Measurements from ENCODE around the gene GNAO1.

Gene GNAO1

DNA sequence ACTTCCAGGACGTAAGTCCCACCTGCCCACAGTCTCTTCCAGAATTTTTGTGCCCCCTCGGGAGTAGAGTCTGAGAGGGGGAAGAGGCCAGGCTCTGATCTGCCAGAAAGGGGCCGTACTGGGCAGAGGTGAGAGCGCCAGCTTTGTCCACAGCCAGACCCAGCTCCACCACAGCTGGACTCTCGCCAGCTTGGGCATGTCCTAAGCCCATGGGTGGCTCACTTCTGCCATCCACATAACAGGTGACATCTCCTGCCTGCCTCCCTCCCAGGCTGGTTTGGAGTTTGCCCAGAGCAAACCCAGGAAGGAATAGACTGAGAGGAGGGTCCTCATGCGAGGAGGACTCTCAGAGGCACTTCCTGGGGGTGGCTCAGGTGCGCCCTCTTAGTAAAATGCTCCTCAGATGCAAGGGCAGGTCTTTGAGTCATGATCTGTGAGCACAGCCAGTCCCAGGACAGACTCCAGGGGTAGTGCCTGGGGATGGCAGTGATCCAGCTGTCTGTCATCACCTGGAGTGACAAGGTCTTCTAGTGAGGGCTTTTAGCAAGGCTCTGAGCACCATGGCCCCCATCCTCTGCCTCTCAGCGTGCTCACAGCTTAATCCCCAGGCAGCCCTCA is 144.9 kb downstream of the GNAO1 start:
- DNase-seq (ENCODE audit: low spot score), result no peak

DNA sequence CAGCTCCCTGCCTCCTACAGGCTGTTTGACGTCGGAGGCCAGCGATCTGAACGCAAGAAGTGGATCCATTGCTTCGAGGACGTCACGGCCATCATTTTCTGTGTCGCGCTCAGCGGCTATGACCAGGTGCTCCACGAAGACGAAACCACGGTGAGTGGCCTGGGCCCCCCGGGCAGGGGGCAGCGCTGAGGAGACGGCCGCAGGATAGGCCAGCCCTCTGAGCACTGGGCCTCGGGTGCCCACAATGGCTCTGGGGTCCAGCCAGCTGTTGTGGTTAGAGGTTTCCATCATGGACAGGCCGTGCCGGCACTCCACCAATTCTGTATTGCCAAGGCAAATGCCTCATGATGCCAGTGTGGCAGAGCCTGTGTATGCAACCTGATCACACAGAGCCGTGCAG is 145.4 kb downstream of the GNAO1 start:
- no peak for DNase-seq (ENCODE audit: low spot score)

DNA sequence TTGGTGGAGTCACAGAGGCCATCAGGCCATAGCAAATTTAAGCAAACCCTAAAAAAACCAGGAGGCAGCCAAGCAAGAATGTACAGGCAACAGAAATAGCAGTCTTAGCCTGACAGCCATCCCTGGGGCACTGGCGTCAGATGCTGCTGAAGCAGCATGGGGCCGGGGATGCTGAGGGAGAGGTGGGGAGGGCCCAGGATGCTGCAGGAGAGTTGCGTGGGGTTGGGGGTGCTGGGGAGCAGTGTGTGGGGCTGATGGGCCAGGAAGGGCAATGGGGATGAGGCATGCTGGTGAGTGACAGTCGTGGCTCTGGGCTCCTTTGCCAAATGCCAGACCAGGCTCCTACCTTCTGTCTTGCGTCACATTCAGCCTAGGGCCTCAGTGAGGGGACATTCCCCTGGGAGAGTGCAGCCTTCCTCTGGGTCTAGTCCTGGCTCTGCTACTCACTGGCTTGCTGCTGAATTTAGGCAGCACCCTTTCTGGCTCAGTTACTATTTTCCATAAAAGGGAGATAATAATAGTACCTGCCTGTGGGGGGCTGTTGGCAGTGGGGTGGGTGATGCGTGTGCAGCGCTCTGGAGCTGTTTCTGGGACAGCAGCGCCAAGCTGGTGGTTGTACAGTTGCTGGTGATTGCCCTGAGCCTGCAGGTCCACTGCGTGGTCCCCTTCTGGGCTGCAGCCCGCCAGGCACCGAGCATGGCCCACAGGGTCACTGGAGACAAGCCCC is 146.0 kb downstream of the GNAO1 start:
- DNase-seq (ENCODE audit: low spot score), result no peak

DNA sequence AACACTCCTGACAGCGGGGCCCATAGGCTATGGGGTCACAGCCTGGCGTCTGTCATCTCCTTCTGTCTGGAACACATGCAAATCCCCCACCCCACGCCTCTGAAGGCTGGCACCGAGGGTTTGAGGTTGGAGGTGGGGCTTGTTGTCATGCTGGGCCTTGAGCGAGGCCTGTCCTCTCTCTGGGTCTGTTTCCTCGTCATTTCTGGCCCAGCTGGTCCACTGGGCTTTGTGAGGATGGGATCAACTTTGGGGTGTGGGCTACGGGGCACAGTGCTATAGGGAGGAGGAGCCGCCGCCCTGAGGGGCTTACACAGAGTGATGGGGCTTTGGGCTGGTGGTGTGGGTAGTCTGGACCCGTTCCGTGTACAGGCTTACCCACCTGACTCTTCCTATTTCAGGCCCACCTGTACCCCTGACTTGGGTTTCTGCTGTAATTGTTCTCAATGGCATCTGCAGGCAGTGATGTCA is 146.6 kb downstream of the GNAO1 start:
- no peak for DNase-seq (ENCODE audit: low spot score)

DNA sequence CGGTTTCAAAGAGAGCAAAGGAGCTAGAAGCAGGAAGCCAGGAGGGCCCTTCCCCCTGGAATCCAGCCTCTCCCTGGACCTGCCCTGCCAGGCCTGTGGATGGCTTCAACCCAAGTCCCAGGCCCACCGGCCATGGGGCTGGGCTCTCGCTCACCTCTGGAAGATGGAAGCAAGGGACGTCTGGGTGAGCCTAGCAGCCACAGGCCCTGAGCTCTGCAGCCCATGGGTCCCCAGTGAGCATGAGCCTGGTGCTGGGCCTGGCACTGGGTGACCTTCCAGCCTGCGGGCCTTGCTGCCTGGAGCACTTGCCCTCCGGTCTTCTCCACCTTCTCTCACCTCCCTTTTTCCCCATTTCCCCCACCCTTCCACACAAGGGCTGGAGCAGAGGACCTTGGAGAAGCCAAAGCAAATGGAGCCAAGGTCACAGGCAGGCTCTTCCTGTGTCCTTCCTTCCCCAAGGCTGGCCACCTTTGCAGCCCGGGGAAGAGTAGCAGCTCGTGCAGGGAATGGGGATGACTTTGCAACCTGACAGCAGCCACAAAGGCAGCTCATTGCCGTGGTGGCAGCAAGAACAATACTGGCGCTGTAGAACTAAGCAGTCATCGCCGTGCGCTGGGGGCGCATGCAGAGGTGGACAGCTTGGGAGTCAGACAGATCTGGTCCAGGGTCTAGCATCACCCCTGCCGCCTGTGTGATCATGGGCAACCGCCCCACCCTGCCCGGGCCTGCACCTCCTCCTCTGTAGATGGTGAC is 147.5 kb downstream of the GNAO1 start:
- DNase-seq (ENCODE audit: low spot score), result no peak

DNA sequence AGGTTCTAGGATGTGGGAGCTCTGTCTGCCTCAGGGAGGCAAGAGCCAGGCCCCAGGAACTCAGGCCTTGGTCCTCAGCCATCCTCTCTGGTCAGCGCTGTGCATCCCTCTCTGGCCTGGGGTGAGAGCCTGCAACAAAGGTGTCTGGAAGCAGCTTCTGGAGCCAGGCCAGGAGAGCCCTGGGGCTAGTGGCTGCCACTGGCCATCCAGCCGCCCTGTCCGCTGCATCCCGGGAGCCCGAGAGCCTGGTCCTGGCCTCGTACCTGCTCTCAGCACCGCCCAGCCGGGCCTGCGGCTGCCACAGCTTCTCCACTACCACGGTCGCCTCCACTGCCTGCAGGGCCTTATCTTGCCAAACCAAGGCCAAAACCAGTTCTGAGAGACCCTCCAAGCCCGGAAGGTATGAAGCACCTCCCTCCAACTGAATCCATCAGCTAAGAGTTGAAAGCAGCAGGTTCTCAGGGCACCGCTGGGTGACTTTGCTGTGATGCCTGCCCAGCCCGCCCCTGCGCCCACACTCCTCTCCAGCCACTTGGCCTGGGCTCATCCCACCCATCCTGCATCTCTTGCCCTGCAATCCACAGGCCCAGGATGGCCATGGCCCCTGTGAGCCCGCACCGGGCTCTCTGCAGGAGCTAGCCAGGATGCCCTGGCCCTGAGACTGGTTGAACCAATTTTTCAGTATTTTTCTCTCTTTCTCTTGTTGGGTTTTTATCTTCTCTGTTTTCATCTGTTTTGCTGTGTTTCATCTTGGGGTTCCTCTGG is 148.3 kb downstream of the GNAO1 start:
- DNase-seq (ENCODE audit: low spot score), result no peak

DNA sequence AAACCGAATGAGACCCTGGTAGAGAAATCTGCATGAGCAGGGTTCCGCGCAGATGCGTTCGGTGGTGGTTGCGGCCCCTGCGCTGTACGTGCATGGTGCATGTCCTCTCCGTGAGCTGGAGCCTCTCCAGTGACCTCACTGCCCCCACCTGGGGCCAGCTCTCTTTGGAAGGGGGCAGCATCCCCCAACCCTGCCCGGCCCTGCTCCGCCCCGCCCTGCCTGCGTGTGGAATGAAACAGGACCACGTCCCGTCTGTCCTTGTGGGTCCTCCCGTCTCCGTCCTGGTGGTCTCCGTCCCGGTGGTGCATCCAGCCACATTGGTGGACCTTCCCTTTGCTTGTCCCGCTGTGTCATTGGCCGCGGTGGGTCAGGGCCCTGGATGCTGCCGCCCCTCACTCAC is 149.1 kb downstream of the GNAO1 start:
- no peak for DNase-seq (ENCODE audit: low spot score)

DNA sequence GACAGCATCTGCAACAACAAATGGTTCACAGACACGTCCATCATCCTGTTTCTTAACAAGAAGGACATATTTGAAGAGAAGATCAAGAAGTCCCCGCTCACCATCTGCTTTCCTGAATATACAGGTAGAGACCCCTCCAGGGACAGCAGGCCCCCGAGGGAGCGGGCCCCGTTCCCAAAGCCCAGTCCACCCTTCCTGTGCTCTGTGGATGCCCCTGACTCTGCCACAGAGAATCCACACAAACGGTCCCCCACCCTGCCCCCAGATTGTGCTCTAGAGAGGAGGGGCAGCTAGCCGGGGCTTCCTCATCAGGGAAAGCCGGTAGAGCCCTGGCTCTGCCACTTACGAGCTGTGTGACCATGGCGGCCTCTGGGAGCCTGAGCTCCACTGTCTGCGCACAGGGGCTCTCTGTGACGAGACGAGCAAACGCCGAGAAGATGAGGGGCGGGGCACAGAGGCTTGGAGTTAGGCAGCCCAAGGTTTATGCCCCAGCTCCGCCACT is 149.6 kb downstream of the GNAO1 start:
- no peak for DNase-seq (ENCODE audit: low spot score)

DNA sequence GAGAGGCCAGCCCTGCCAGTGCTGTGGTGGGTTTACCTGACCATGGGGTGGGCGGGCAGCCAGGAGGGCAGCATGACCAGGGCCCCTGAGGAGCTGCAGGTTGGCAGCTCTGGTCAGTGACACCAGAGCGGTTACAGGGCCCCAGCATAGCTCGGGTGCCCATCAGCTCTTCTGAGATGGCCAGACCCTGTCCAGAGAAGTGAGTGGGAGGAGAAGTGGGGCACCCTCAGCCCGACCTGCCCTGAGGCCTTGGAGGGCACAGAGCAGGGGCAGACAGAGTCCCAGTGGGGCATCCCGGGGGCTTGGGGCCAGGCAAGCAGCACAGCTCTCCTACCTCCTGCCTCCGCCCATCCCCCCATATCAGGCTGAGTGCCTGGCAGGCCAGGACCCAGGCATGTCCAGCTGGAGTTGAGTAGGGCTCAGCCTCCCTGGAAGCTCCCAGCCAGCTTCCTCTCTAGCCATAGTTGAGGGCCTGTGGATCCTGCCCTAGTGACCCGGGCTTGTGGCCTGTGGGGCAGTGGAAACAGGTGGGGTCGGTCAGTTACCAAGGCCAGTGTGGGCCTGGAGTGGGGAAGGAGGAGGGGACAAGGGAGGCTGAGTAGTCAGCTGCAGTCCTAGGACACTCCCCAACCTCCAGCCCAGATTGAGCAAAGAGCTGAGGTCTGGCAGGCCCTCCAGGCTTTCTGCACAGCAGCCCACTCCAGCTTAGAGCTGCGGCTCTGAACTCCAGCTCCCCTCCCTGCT is 150.5 kb downstream of the GNAO1 start:
- no peak for DNase-seq (ENCODE audit: low spot score)

DNA sequence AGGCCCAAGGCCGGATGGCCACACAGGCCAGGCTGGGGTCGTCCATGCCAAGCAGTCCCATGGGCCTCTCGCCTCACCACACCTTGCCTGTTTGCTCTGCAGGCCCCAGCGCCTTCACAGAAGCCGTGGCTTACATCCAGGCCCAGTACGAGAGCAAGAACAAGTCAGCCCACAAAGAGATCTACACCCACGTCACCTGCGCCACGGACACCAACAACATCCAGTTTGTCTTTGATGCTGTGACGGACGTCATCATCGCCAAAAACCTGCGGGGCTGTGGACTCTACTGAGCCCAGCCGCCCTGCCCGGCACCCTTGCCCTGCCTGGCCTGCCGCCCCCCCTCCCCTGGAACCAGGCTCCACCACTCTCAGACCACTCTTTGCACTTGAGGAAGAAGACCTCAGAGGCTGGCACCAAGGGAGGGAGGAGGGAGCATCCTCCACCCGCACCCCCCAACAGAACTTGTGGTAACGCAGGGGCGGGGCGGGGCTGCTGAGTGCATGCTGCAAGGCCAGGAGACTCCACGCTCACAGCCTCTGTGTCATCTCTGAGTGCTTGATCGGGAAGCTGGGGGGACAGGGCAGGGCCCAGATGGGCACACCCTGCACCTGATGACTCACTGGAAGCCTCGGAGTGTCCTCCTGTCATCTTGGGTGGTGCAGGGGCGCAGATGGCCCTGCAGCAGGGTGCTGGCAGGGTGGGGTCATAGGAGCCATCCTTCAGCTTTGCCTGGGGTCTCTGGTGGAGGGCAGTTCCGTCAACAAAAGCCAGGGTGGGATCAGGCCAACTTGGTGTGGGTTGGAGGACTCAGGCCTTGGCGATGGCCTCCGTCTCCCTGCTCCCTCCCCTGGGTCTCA is 152.6 kb downstream of the GNAO1 start:
- DNase-seq (ENCODE audit: low spot score), result no peak

DNA sequence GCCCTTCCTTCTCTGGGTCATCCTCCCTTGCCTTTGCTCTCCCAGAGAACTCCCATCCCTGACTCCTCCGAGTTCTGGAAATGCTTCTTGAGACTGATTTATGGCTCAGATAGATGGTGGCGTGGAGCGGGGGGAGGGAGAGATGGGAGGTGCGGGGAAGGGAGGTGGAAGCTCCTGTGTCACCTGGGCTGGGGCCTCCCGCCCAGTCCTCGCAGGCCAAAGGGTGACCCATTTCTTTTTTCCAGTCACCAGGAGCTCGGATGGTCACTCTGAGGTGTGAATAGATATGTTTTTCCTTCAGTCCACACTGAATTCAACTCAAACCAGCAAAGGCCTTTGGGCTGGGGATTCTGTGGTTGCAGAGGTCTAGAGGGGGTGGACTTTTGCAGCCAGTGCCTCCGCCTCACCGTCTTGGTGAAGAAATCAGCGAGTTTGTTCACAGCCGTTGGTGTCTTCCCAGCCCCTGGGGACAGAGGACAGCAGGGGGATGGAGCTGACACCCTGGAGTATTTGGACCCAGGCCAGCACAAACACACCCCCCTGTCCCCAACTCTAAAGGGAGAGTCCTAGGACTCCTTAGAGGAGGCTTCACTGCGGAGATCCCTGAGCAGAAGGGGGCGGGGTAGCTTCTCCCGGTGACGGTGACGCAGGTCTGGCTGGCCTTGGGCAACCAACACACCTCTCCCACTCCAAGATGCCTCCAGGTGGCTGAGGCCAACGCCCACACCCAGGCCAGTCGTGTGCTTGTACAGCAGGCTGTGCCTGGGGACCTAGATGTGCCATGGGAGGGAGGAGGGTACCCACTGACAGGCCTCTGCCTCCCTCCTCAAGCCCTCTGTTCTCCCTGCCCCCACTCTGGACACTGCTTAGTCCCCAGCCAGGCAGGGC is 153.5 kb downstream of the GNAO1 start:
- no peak for DNase-seq (ENCODE audit: low spot score)

DNA sequence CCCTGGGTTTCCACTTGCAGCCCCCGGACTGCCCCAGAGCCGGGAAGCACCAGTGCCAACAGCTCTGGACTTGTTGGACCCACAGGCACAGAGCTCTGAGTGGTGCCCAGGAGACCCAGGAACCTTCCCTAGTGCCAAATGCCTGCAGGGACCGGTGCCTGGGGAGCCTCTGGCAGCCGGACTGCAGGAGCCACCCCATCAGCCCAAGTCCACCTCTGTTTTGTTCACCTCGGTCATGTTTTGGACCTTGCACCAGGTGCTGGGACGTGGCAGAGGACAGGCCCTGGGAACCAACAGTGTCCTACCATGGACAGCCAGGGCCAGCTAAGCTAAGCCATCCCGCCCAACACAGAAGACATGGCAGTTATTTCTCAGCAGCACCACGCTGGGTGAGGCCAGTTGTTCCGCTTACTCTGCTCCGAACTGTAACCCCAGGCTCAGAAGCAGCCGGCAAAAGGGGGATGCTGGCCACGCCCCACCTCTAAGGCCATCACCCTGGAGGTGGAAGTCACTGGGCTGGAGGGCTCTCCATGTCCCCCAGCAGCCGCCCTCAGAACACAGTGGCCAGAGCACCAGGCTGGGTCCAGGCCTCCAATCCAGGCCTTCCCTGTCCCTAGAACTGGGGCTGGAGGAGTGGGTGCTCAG is 154.2 kb downstream of the GNAO1 start:
- no peak for DNase-seq (ENCODE audit: low spot score)

DNA sequence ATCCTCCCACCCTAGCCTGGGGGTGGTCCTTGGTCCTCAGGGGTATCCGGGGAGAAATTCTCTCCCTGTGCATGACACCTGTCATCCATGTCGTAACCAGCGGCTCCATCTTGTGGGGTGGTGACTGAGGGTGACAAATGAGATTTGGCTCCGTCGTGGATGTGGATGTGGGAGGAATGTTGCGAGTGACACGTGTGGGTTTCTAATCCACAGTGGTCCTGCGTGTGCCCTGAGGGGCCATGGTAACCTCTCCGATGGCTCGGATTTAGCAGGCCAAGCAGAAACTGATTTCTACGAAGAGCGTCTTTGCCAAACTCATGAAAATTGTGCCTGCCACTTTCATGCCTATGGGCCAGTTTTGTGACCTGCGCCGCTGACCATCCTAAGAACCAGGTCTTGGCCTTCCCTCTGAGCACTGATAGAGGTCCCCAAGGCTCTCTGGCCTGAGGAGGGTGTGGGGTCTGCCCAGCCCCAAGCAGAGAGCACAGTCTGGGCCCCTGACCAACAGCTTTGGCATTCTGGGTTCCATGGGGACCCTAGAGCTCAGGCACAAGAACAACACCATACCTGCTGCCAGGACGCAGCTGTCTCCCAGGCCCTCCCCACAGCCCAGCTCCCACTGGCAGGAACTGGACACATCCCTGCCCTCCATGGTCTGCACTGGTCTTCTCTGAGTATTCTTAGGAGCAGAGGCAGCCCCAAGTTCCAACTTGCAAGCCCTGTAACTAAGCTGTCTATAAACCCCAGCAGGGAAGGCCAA is 155.0 kb downstream of the GNAO1 start:
- DNase-seq (ENCODE audit: low spot score), result no peak

DNA sequence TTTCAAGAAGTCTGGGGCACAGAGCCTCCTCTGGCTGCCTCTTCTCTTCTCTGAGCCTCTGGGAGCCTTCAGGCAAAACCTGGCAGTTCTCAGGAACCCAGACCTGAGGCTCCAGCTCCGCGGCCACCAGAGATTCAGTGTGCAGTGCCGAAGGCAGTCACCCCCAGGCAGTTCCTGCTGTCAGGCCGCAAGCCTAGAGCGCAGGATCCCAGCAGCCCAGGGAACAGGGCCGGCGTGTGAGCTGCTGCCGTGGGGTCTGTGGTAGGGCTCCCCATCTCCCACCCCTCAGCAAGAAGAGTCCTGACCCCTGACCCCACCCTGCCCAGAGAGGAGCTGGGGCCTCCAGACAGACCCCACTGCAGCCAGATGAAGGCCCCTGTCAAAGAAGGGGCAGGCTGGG is 155.9 kb downstream of the GNAO1 start:
- DNase-seq (ENCODE audit: low spot score), result no peak

DNA sequence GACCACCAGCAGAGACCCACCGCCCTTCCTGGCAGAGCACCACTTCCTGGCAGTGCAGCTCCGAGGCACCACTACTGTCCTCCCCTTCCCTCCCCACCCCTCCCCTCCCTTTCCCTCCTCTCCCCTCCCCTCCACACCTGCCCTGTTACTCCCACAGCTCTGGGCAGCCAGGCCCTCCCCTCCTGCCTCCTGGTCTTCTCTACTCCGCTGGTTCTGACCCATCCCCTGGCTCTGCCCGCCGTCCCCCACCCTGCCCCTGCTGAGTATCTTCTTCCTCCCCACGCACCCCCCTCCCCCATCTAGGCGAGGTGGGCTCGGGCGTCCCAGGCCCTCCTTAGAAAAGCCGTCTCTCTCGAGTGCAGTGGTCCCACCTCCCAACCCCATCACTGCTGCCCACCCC is 156.4 kb downstream of the GNAO1 start:
- DNase-seq (ENCODE audit: low spot score), result no peak

DNA sequence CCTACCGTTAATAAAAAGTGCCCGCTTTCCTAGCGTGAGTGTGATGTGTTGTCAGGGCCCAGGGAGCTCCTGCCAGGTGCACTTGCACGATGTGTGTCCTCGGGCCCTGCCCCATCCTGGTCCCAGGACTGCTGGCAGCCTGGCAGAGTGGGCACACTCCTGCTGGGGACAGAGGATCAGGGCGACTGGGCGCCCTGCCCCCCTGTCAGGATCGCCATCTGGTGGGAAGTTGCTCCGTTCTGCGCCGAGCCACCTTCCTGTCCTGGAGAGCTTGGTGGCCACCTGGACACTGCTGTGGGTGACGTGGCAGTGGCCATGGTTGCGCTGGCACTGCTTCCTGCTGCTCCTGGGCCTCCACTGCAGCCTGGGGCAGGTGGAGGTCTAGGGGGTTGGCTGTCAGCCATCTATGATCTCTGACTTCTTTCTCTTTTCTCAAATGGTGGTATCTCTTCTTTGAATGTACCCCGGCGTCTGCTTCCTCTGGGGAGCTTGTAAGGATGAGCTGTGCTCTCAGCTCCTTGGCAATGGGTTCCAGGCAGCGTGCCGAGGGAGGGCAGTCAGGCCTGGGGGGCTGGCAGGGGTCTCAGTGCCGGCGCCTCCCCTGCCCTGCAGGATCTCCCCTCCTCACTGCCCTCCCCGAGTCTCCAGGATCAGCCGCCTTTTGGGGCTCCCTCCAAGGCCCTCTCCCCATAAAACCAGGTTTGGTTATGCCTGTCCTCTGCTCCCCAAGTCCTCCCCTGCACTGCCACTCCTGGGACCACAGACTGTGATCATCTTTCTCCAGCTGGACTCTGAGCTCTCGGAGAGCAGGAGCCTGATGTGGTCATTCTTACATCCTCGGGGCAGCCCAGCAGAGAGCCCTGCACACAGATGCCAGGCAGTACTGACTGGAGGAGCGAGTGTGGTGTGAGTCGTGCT is 157.1 kb downstream of the GNAO1 start:
- DNase-seq (ENCODE audit: low spot score), result no peak

DNA sequence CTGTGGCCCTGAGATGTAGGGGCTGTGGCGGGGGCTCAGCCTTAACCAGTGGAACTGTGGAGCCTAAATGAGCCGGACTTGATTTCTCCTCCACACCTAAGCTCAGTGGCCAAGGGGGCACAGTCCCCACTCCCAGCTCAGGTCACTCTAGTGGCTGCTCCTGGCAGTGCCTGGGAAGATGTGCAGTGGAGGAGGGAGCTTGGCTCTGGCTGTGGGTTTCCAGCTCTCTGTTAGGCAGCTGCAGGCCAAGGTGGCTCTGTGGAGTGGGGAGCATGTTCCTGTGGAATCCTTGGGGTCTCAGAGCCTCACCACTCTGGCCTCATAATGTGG is 157.8 kb downstream of the GNAO1 start:
- no peak for DNase-seq (ENCODE audit: low spot score)

All from COLO829 (cell line).